ENCODE results near the gene USHBP1.

- TF ChIP-seq CTCF (IDR thresholded peaks at IDR 0.05; ENCODE audit: borderline replicate concordance, extremely low read depth, low read length, poor library complexity, severe bottlenecking) (no peak), EZH2 (IDR thresholded peaks at IDR 0.05; ENCODE audit: borderline replicate concordance, low read depth, low read length, severe bottlenecking) (no peak)
Measured at GRCh38 chr19:17226002-17226933, 38.3 kb downstream of the USHBP1 start, which contains the start of gene OCEL1.
